IPS-18c (cell line): Measurements from ENCODE around the gene WDTC1.

Experiments
- H3K4me3 ChIP-seq: 2 replicates; pipeline ENCODE4 v1.7.0; 2013; ENCODE audit warnings: low read depth, mild to moderate bottlenecking, low read length, moderate library complexity; ENCODE audit not compliant: insufficient read depth
- H3K9me3 ChIP-seq: one replicate; pipeline ENCODE4 v1.6.1; 2013; ENCODE audit warnings: mild to moderate bottlenecking, low read length, moderate library complexity; ENCODE audit not compliant: control insufficient read depth, insufficient read depth

WDTC1 gene

DNA sequence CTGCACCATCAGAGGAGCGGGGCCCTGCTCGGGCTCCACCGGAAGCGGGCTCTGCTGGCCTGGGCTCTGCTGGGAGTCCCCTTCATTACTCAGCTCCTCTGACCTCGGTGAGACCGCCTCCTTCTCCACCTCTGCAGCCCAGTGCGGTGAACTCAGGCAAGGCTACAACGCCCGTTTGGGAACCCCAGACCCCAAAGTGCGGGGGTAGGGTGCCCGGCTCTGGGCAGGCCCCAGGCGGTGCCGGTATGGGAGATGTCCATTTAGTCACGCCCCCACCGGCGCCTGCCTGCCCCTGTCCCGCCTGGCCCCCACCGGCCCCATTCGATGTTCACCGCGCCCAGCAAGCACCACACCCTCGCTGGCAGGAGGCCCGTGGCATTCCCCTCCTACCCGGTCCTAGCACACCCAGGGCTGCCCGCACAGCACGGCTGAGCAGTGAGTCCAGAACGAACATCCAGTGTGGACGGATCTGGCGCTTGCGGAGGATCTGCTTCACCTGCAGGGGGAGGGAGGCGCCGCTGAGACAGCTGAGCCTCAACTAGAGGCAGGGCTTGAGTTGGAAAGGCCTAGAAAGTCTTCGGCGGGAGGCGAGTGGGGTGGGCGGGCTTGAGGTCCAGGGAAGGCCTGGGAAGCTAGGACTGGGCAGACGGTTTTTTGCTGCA, 122.3 kb downstream of the WDTC1 start:
- no peak overlapping the region for H3K4me3 ChIP-seq
- H3K9me3 ChIP-seq: no peaks in the 10 kb centered on the region

DNA sequence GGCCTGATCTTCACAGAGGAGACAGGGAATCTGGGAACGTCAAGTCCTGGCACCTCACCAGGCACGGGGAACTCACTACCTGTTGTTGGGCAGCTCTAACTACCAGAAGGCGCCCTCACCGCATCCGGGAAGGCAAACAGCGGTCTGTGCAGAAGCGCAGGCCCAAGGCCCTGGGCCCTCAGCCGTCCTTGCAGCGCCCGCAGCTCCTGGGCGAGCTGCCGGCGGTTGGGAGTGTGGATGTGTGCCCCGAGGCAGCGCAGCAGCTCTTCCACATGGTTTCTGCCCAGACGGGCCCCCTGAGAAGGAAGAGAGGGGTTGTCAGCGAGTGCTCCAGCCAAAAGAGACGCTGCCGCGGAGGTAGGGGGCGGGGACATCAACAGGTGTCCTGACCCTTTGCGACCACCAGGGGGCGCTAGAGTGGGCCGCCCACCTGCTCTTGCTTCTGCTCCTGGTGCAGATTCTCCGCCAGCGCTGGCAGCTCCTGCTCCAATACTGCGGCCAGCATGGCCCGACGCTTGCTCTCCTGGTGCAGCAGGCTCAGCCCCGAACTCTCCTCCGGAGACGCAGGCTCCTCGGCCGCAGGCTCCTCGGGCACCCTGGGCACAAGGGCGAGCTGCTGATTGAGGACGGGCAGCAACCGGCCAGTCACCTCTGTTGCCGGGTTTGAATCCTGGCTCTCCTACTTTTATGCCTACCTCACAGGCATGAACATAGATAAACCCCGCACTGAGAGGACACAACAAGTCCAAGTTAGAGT, 123.0 kb downstream of the WDTC1 start:
- no peaks in the 10 kb centered on the region for H3K9me3 ChIP-seq
- H3K4me3 ChIP-seq: peak overlapping the region; percentile 24
